Measurements from ENCODE around the gene PHGDH.

The PHGDH gene

DNA sequence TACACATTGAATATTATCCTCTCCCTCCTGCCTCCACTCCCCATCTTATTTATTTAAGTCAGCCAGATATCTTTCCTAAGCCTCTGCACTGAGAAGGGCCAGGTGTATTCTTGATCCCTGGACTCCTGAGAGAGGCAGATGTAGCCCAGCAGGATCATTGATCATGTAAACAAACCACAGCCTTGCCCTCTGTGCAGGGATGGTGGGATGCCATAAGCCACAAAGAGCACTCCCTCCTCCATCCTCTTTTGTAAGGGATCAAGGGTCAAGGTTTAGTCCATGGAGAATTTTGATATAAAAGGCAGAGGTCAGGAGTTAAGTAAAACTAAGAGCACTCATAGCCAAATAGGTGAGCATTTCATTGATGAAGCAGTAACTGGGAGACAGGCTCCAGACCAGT lies 17.3 kb downstream of the PHGDH start:
- in situ Hi-C loops (cut with MboI; ENCODE audit: low sequenced_read_pairs), result no loop called here

DNA sequence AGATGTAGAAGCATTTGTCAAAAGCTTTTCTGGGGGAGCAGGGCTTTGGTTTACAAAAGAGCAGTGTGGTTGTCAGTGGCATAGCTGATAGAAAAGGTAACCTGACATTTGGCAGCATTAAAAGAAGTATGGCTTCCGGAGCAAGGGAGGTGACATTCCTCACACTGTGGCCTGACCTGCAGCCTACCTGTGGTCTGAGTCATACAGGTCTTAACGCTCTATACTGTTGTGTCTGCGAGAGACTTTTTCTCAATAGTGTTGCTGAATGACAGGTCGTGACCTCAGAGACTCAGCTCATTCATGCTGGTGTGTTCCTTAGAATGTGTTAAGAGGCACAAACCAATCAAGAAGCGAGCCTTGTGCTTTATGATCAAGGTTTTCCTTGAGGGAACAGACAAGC lies 19.3 kb downstream of the PHGDH start:
- in situ Hi-C loops (cut with MboI; ENCODE audit: low sequenced_read_pairs), result no loop called here

DNA sequence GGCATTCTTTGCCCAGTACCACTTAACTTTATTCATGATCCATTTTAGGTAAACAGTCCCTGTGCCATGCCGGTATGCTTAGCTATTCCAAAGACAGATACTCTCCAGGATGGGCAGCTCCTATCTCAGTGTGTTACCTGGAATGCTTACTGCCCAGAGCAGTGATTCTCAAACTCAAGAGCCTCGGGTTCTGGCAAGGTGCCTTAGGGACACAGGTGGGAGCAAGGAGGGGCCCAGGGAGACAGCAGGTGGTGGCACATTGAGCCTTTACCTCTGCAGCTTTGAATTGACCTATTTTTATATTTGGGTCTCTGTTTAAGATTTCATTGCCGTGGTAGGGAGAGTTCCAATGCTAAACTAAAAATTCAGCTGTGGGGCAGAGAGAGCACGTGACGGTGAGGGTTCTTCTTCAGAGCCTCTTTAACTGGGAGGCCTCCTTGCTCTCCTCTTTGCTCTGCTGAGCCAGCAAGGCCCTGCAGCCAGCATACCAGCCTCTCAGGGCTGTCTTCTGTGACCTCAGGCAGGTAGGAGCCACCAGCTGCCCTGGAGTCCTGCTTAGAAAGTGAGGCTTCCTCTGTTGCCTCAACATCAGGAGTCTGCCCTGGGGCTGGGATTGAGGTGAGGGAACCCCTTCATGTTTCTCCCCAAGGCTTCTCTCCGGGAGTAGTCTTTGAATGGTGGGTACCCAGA lies 20.2 kb downstream of the PHGDH start:
- in situ Hi-C loops (cut with MboI; ENCODE audit: low sequenced_read_pairs), result no loop called here

DNA sequence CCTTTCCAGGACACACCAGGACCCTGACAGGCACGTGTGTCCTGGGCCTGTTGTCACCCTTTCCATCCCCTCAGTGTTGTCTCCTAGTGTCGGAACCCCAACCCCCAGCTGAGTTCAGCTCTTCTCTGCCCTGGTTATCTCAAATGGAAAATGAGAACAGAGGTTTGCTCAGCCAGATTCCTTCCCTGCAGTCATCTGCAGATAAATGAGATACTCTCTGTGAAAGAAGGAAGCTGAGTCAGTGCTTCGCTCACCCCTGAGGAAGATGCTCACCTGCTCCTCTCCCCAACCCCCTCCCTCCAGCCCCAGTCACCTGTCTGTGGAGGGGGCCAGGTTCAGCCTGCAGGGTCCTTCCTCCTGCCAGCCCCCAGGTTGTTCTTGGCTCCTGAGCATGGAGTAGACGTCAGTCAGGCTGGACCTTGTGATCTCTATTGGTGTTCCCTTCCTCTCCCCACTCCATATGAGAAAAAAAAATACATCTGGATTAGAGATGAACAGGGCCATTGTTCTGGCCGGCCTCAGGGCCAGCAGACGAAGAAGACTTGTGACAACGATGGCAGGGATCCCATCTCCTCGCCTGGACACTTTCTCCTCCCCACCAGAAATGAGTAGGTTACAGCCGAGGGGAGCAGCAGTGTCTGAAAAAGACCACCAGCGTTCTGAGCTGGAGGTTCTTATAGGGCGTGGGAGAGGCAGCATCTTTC lies 20.9 kb downstream of the PHGDH start:
- in situ Hi-C loops (cut with MboI; ENCODE audit: low sequenced_read_pairs), result no loop called here

DNA sequence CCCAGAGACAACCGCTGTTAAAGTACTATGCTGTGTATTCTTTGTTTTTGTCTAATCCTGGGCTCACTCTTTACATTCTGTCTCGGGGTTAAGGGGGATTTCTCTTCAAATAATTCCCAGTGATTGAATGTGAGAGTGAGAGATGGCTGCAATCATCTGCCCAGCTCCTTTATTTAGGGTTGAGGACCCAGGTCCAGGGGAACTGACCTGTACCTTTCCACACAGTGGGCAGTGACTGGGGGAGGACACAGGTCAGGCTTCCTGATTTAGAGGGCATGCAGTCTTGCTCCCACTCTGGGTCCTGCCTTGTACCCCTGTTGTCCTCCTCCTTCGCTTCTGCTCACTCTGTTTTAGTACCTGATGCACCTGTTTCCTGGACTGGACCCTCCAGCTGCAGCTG lies 22.0 kb downstream of the PHGDH start:
- in situ Hi-C loops (cut with MboI; ENCODE audit: low sequenced_read_pairs), result no loop called here

DNA sequence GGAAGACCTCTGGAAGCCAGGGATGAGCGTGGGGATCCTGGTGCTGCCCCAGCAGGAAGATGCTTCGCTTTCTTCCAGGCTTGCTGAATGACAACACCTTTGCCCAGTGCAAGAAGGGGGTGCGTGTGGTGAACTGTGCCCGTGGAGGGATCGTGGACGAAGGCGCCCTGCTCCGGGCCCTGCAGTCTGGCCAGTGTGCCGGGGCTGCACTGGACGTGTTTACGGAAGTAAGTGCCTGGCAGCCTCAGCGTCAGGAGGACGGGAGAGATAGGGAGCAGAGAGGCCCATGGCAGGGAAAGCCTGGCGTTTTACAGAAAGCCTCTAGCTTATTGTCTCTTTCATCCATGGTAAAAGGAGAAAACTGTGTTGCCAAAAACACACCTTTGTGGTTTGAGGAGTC lies 23.5 kb downstream of the PHGDH start:
- in situ Hi-C loops (cut with MboI; ENCODE audit: low sequenced_read_pairs), result no loop called here

DNA sequence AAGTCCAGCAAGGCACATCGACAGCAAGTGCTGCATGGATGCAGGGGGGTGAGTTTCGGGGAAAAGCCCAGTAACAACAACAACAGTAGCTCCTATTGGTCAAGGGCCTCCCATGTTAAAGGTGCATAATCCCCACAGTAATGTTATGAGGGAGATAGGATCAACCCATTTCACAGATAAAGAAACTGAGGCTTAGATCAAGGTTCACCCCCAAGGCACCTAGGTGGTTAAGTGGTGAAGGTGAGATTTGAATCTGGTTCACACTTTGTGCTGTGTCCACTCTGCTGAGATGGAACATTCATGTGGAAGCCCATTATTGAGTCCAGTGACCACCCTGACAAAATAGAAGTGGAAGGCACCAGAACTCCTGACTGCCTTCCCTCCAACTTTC lies 24.9 kb downstream of the PHGDH start:
- in situ Hi-C loops (cut with MboI; ENCODE audit: low sequenced_read_pairs), result no loop called here

DNA sequence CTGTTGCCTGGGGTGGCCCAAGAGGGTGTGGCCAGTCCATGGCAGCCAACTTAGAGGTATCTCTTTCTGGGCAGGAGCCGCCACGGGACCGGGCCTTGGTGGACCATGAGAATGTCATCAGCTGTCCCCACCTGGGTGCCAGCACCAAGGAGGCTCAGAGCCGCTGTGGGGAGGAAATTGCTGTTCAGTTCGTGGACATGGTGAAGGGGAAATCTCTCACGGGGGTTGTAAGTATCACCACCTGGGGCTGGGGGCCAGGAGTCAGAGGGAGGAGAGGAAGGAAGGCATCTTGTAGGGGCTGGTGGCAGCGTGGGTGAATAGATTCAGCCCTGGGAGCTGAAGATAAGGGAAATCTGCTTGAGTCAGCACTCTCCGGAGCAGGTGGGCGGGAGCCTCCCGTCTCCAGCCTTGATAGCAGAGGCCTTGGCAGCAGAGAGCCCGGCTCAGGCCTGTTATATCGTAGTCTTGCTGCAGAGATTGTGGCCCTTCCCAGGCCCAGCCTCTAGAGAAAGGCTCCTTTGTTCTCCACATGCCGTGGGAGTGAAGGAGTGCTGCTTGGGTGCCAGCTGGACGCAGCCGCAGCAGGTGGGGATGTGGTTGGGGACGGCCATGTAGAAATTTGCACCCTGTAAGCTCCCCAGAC lies 25.4 kb downstream of the PHGDH start:
- in situ Hi-C loops (cut with MboI; ENCODE audit: low sequenced_read_pairs), result no loop called here

DNA sequence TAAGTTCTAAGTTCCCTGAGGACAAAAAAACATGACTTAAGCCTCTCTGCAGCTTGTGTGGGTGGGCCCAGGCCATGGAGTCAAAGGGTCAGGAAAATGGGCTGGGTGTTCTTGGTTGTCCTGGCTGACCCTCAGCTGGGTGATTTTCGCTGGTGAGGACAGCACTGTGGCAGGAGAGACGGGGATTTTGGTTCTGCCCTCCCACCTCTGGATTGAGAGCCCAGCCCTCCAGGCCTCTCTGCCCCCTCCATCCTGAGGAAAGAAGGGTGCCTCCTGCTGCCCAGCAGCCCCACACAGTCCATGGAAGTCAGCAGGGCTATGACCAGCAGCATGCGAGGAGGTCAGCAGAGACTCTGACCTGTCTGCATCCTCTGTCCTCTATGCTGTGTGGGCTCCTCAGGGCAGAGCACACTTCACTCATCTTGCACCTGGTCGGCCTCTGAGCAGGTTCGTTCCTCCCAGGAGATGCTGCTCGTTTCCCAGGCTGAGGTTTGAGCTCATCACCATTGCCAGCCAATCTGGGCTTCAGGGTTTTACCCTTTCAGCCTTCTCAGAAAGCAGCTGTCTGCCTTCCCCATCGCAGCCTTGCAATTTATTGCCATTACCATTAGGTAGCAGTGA lies 26.5 kb downstream of the PHGDH start:
- in situ Hi-C loops (cut with MboI; ENCODE audit: low sequenced_read_pairs), result no loop called here

DNA sequence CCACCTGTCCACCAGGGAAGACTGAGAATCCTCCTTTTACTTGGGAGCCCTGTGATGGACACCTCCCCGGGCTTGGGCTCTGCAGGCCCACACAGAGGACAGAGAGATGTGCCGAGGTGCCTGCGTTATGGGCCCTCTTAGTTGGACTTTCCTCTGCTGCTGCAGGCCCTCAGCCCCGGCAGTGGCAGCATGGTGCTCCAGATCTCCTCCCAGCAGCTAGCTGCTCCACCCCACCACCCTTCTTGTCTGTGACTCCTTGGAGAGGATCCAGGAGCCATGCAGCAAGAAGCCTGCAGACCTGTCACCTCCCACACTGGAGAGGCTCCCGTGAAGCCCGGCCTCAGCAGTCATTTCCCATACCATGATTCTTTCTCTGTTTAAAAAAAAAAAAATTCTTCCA lies 27.4 kb downstream of the PHGDH start:
- in situ Hi-C loops (cut with MboI; ENCODE audit: low sequenced_read_pairs), result no loop called here

DNA sequence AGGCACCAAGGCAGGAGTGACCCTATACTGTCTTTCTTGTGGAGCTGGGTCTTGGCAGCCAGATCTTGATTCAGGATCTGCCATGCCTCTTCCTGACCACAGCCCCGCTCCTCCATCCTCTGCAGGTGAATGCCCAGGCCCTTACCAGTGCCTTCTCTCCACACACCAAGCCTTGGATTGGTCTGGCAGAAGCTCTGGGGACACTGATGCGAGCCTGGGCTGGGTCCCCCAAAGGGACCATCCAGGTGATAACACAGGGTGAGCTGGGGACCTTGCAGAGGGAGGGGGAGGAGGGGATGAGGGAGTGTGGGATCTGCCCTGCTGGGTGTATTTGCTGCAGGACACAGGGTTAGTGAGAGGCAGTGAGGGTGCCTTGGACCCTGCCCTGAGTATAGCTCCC lies 28.5 kb downstream of the PHGDH start:
- in situ Hi-C loops (cut with MboI; ENCODE audit: low sequenced_read_pairs), result no loop called here

DNA sequence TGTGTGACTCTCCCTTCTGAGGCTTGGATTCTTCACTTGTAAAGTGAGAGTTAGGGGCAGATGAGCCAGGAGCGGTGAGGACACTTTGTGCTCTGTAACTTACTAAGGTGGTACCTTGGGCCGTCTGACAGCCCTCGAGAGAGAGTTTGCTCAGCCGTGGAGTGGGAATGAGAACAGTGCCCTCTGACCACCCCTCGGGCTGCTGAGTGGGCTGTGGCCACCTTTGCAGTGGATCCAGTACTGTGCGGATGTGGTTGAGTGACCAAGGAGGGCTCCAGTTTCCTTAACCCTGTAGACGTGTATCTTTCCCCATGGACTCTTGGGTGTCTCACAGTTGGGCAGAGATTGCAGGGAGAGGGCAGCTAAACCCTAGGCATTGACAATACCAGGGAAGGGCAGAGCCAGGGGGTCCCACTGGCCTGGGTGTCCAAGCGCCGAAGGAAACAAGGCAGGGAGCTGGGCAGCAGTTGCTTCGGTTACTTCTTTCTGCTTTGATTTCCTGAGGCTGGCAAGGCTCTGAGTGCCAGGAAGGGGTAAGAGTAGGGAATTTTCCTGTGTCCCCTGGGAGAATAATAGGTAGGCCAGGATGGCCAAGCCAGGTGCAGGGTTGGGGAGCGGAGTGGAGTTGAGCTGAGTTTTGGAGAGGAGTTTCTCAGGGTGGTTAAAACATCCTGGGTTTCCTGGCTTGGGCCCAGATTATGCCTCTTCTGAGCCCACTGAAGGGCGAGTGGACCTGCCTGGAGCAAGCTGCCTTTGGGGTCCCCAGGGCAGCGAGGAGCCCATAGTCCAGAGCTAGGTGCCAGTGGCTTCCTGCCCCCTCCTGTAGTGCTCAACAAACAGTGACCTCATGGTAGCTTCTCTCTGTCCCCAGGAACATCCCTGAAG lies 29.4 kb downstream of the PHGDH start:
- in situ Hi-C loops (cut with MboI; ENCODE audit: low sequenced_read_pairs), result no loop called here

DNA sequence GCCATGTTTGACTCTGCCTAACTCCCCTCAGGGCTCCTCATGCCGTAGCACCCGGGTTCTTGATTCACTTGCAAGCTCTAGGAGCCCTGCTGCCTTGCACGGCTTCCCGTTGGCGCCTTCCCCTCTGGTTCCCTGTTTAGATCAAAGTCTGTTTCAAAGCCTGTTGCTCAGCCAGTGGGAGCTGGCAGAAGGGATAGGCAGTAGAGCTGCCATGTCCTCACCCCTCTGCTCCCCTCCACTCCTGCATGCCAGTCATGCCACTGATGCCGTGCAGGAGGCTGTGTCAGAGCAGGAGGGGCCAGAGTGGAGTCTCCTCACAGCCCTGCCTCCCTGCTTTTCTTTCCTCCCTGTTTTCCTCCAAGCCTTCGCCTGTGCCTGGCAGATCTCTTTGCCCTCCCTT lies 30.5 kb downstream of the PHGDH start:
- in situ Hi-C loops (cut with MboI; ENCODE audit: low sequenced_read_pairs), result no loop called here

DNA sequence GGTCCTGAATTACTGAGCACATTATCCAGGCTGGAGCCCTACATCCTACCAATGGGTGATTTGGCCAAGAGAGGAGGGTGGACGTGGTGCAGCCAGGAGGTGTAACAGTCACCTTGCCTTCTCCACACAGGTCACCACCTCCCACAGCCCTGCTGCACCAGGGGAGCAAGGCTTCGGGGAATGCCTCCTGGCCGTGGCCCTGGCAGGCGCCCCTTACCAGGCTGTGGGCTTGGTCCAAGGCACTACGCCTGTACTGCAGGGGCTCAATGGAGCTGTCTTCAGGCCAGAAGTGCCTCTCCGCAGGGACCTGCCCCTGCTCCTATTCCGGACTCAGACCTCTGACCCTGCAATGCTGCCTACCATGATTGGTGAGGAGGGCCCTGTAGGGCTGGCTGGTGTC lies 30.9 kb downstream of the PHGDH start:
- in situ Hi-C loops (cut with MboI; ENCODE audit: low sequenced_read_pairs), result no loop called here

DNA sequence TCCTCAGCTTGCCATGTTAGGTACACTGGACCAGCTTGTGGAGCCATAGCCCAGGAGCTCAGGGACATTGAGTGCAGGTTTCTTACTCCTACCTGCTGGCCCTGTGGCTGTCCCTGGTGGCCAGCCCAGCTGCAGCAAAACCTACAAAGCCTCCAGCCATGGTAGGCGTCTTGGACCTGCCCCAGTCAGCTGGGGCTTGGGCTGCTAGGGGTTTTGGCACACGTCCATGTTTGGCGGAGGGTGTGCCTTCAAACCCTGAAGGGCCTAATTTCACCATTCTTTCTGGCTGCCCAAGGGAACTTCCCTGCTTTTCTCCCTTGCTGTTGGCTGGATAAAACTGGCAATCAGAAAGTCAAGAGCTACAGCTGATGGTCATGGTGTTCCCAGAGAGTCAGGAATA lies 31.6 kb downstream of the PHGDH start:
- in situ Hi-C loops (cut with MboI; ENCODE audit: low sequenced_read_pairs), result no loop called here

DNA sequence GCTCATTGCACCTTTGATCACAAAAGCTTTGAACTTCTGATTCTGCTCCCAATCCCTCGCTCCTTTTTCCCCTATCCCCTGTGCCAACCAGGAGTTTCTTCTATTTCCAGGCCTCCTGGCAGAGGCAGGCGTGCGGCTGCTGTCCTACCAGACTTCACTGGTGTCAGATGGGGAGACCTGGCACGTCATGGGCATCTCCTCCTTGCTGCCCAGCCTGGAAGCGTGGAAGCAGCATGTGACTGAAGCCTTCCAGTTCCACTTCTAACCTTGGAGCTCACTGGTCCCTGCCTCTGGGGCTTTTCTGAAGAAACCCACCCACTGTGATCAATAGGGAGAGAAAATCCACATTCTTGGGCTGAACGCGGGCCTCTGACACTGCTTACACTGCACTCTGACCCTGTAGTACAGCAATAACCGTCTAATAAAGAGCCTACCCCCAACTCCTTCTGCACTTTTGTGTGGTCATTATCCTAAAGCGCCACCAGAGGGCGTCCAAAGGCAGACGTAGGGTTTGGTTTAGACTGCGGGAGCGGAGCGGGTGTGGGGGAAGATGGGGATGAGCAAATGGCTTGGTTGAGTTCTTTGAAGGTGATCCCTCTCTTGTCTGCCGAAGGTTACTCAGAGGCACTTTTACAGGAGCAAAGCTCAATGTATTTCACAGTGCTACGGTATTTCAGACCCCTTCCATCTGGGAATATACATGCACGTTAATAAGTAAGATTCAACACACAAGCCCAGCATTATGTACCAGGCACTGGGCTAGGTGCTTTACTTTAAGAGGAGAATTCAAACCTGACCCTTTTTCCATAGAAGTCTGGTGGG lies 32.3 kb downstream of the PHGDH start:
- in situ Hi-C loops (cut with MboI; ENCODE audit: low sequenced_read_pairs), result no loop called here

DNA sequence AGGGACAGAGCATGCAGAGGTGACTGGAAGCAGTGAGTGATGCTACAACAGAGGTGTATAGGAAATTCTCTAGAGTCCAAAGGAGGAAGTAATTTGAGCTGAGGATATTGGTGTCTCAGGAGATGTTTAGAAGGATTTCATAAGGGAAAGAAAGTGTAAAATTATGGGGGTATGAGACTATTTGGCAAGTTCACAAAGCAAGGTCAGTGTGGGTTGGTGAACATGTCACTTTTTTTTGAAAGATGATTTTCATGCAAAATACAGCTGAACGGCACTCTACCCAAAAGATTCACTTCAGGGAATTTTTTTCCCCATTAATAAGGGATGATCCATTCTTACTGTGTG lies 32.8 kb downstream of the PHGDH start:
- in situ Hi-C loops (cut with MboI; ENCODE audit: low sequenced_read_pairs), result no loop called here

DNA sequence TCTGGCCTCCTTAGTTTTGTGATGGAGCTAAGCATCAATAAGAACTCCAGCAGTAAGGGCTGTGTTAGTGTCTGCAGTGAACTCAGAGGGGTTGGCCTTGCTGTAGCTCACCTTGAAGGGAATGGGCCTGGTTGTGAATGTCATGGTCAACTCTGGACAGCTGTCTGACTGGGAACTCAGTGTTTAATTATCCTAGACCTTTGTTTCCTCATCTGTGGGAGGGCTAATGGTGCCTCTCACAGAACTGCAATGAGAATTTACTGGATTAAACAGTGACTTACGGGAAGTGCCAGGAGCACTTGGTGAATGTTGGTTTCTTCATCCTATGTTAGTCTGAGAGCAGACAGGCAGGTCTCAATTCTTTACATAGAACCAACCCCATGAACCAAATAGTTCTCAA lies 33.3 kb downstream of the PHGDH start:
- in situ Hi-C loops (cut with MboI; ENCODE audit: low sequenced_read_pairs), result no loop called here

DNA sequence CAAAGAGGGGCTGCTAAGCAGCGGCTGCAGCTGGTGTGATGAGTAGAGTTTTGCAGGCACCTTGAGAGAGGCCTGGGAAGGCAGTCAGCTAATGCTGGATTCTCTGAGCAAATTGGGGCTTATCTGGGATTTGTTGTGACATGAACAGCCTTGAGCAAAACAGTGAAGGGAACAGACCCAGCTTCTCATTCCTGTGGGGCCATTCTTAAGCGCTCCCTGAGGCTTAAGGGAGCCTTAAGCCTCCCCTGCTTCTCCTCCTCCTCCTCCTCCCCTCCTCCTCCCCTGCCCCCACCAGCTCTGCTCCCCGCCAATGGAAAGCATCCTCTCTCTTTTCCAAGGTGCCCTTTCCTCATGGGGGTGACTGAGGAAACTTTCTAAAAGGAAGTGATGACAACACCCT lies 35.7 kb downstream of the PHGDH start:
- in situ Hi-C loops (cut with MboI; ENCODE audit: low sequenced_read_pairs), result no loop called here

DNA sequence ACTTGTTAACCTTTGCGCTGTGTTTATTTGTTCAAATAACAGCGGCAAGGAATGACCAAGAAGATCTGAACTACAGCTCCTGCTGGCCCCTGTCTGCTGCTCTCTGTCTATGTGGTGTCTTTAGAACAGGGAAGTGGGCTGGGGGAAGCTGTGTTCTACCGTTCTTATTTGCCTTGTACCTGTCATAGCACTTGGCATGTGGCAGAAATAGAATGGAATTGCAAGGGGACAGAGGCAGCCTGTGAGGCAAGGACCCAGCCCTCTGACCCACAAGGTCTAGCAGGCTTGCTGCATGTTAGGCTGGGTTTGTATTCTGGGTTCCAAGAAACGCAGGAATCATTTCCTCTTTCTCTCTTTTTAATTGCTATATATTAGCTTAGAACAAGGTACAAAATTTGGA lies 36.3 kb downstream of the PHGDH start:
- in situ Hi-C loops (cut with MboI; ENCODE audit: low sequenced_read_pairs), result no loop called here
